Fibroblast of lung (primary cell): Measurements from ENCODE around the gene IMMP2L. TPM values are rescaled to one million over a fixed set of nuclear protein-coding genes. Genes with fewer than 3 reads are reported as not detected.

Experiments used
- DNase-seq, 2 donors: peaks; one replicate each; pipeline versions ENCODE4 v3.0.0 to v3.0.0-alpha.2; 2010; ENCODE audit warnings: low read depth in 2 of 2
- H2AFZ ChIP-seq: 2 replicates; pipeline ENCODE4 v1.5.1; 2012; ENCODE audit warnings: low read length, control low read depth, inconsistent platforms
- H3K27ac ChIP-seq: 2 replicates; pipeline ENCODE4 v1.5.1; 2011; ENCODE audit warnings: low read length, control low read depth; ENCODE audit not compliant: insufficient read depth
- H3K27me3 ChIP-seq: 2 replicates; pipeline ENCODE4 v1.5.1; 2011; ENCODE audit warnings: mild to moderate bottlenecking, low read length; ENCODE audit not compliant: control insufficient read depth, insufficient read depth
- H3K36me3 ChIP-seq: 2 replicates; pipeline ENCODE4 v1.5.1; 2011; ENCODE audit warnings: low read length; ENCODE audit not compliant: control insufficient read depth, insufficient read depth
- H3K4me1 ChIP-seq: 2 replicates; pipeline ENCODE4 v1.5.1; 2011; ENCODE audit warnings: low read length; ENCODE audit not compliant: control insufficient read depth, insufficient read depth; ENCODE audit errors: extremely low read depth
- H3K4me2 ChIP-seq: 2 replicates; pipeline ENCODE4 v1.5.1; 2011; ENCODE audit warnings: low read length, control low read depth; ENCODE audit not compliant: insufficient read depth; ENCODE audit errors: extremely low read depth
- H3K4me3 ChIP-seq, 4 experiments: fragments of 200-600 bp in 1 of 4; sonication (generic) in 1 of 4; replicated peaks in 1 of 4; 2 replicates each; pipeline ENCODE4 v1.5.1; 2011 to 2016; ENCODE audit warnings: low read length in 4 of 4, low read depth in 3 of 4, mild to moderate bottlenecking in 3 of 4, control low read depth in 2 of 4, inconsistent platforms in 1 of 4, mixed read lengths in 1 of 4; ENCODE audit not compliant: insufficient read depth in 1 of 4; ENCODE audit errors: control extremely low read depth in 1 of 4
- H3K79me2 ChIP-seq: 2 replicates; pipeline ENCODE4 v1.5.1; 2012; ENCODE audit warnings: mild to moderate bottlenecking, low read length, inconsistent platforms; ENCODE audit not compliant: control insufficient read depth, insufficient read depth
- H3K9ac ChIP-seq: 2 replicates; pipeline ENCODE4 v1.5.1; 2011; ENCODE audit warnings: mild to moderate bottlenecking, low read length, control low read depth; ENCODE audit not compliant: insufficient read depth
- H3K9me3 ChIP-seq: 2 replicates; pipeline ENCODE4 v1.5.1; 2012; ENCODE audit warnings: low read depth, low read length; ENCODE audit not compliant: control insufficient read depth, insufficient read depth
- H4K20me1 ChIP-seq: 2 replicates; pipeline ENCODE4 v1.5.1; 2011; ENCODE audit warnings: low read length; ENCODE audit not compliant: control insufficient read depth, insufficient read depth; ENCODE audit errors: extremely low read depth
- EZH2 ChIP-seq: IDR thresholded peaks from 2 replicates; pipeline ENCODE4 v1.5.1; 2012; ENCODE audit warnings: low read length, control low read depth, mild to moderate bottlenecking; ENCODE audit errors: missing control alignments
- polyA plus RNA-seq, 2 donors: library from polyadenylated mRNA; depleted of rRNA in 1 of 2; stranded (reverse) in 1 of 2; unstranded in 1 of 2; fragments of >200 nt; gene quantifications; 2 replicates each; pipeline ENCODE4 v1.2.1, GENCODE V29; 2011 to 2012; ENCODE audit warnings: missing spikeins in 1 of 2
- total RNA-seq: library from RNA; depleted of rRNA; stranded (reverse); fragments of >200 nt; gene quantifications from 2 replicates; pipeline ENCODE4 v1.2.1, GENCODE V29; 2014
- TF ChIP-seq, protein P1 (sequence below), 2 donors: IDR thresholded peaks in 1 of 2; conservative IDR thresholded peaks in 1 of 2; 1 replicate in 1 of 2; 2 replicates in 1 of 2; pipeline ENCODE4 v1.5.1; 2011 to 2012; ENCODE audit warnings: low read length in 2 of 2, control low read depth in 1 of 2, inconsistent platforms in 1 of 2, low read depth in 1 of 2, mild to moderate bottlenecking in 1 of 2

Gene IMMP2L
- total and polyA plus RNA-seq, 2 donors (not counting 1 experiment from before 2014, with no cell fraction given): 6.9 to 14.4 TPM

DNA sequence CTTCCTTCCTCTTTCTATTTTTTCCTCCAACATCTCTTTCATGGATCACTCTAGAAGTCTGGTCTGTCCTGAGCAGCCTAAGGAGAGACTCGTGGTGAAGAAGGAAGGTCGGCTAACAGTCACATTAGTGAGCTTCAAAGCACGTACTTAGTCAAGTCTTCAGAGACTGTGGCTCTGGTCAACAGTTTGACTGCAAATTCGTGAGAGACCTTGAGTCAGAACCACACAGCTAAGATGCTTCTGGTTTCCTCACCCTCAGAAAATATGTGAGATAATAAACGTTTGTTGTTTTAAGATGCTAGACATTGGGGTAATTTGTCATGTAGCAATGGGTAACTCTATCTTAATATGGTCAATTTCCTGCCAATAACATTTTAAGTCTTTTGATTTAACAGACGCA, 597.5 kb downstream of the IMMP2L start:
- Histone ChIP-seq H3K9ac (no peak overlapping the region), H3K27ac (no peak overlapping the region), H3K4me2 (no peak overlapping the region), H3K4me1 (no peaks in the 10 kb centered on the region), H4K20me1 (no peaks in the 10 kb centered on the region), H2AFZ (no peak overlapping the region), H3K4me3 (no peak overlapping the region), H3K9me3 (no peaks in the 10 kb centered on the region), H3K79me2 (no peaks in the 10 kb centered on the region), H3K36me3 (no peaks in the 10 kb centered on the region), H3K27me3 (no peaks in the 10 kb centered on the region)
- TF ChIP-seq, protein P1, sequence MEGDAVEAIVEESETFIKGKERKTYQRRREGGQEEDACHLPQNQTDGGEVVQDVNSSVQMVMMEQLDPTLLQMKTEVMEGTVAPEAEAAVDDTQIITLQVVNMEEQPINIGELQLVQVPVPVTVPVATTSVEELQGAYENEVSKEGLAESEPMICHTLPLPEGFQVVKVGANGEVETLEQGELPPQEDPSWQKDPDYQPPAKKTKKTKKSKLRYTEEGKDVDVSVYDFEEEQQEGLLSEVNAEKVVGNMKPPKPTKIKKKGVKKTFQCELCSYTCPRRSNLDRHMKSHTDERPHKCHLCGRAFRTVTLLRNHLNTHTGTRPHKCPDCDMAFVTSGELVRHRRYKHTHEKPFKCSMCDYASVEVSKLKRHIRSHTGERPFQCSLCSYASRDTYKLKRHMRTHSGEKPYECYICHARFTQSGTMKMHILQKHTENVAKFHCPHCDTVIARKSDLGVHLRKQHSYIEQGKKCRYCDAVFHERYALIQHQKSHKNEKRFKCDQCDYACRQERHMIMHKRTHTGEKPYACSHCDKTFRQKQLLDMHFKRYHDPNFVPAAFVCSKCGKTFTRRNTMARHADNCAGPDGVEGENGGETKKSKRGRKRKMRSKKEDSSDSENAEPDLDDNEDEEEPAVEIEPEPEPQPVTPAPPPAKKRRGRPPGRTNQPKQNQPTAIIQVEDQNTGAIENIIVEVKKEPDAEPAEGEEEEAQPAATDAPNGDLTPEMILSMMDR (conservative IDR thresholded peaks at IDR 0.05 in 1 of 2, IDR thresholded peaks at IDR 0.05 in 1 of 2; ENCODE audit: low read depth in 1 of 2, low read length in 2 of 2): no peak
- TF ChIP-seq EZH2: no peak
- DNase-seq: peak in 1 of 2 donors; percentile 73

DNA sequence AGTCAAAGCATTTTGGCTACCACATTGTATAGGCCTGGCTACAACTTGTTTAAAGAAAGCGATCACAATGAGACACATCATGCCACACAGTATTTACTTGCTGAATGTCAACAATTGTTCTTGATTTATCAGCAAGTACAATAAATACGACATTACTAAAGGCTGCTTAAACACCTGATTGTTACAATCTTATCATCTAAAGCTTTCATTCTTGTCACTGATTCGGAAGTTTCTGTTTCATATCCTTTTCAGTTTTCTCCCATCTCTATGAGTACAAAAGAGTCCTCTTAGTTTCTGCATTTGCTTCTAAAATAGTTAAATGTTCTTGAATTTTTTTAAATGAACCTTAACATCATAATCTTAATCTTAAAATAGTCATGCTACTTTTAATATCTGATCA, 599.5 kb downstream of the IMMP2L start:
- Histone ChIP-seq H3K4me3 (no peak overlapping the region), H3K9ac (no peak overlapping the region), H3K27me3 (no peaks in the 10 kb centered on the region), H4K20me1 (no peaks in the 10 kb centered on the region), H3K4me1 (no peaks in the 10 kb centered on the region), H3K9me3 (no peaks in the 10 kb centered on the region), H3K27ac (no peak overlapping the region), H3K4me2 (no peak overlapping the region), H3K36me3 (no peaks in the 10 kb centered on the region), H2AFZ (no peak overlapping the region), H3K79me2 (no peaks in the 10 kb centered on the region)
- TF ChIP-seq, protein P1 (conservative IDR thresholded peaks at IDR 0.05 in 1 of 2, IDR thresholded peaks at IDR 0.05 in 1 of 2; ENCODE audit: low read depth in 1 of 2, low read length in 2 of 2): no peak
- TF ChIP-seq EZH2: no peak
- DNase-seq: no peak

DNA sequence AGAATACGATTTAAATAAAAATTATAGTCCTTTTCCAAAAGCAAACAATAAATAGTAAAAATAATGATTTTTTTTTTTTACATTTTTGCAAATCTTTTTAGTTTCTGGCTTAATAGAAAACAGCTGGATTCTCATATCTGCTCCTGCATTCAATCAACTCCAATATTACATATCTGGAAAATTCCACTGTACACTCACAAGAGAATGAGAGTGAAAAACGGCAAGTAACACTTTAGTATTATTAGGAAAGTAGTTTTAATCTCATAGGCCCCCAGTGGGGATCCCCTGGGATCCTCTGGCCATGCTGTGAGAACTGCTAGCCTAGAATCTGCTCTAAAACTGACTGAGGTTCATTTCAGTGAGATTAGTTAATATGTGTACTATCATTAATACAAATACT, 599.9 kb downstream of the IMMP2L start:
- no peaks in the 10 kb centered on the region for H4K20me1 ChIP-seq
- H3K4me1 ChIP-seq: no peaks in the 10 kb centered on the region
- no peak overlapping the region for H2AFZ ChIP-seq
- H3K4me3 ChIP-seq: no peak overlapping the region
- H3K36me3 ChIP-seq: no peaks in the 10 kb centered on the region
- H3K9me3 ChIP-seq: no peaks in the 10 kb centered on the region
- H3K27ac ChIP-seq: no peak overlapping the region
- TF ChIP-seq, protein P1 (conservative IDR thresholded peaks at IDR 0.05 in 1 of 2, IDR thresholded peaks at IDR 0.05 in 1 of 2; ENCODE audit: low read depth in 1 of 2, low read length in 2 of 2): no peak
- TF ChIP-seq EZH2: no peak
- DNase-seq: no peak
- H3K9ac ChIP-seq: no peak overlapping the region
- no peak overlapping the region for H3K4me2 ChIP-seq
- H3K27me3 ChIP-seq: no peaks in the 10 kb centered on the region
- H3K79me2 ChIP-seq: no peaks in the 10 kb centered on the region
